GM23338 (cell line): Measurements from ENCODE around the gene OXCT2. TPM values are rescaled to one million over a fixed set of nuclear protein-coding genes. Genes with fewer than 3 reads are reported as not detected.

Experiments
- ATAC-seq: fragments of 200-7000 bp; cut with Tn5 transposase; 3 replicates; pipeline ENCODE4 v1.9.1; 2020
- DNase-seq: peaks from one replicate; pipeline ENCODE4 v3.0.0-alpha.2; 2015; ENCODE audit warnings: low spot score
- H2AFZ ChIP-seq: fragments of 200-600 bp; sonication (generic); 2 replicates; pipeline ENCODE4 v1.8.0; 2016; ENCODE audit warnings: antibody characterized with exemption, mild to moderate bottlenecking, moderate library complexity
- H3F3A ChIP-seq: fragments of 200-600 bp; sonication (generic); replicated peaks from 2 replicates; pipeline ENCODE4 v1.8.0; 2017; ENCODE audit warnings: antibody characterized with exemption, mixed run types, low read depth
- H3K27ac ChIP-seq: fragments of 200-600 bp; sonication (generic); 2 replicates; pipeline ENCODE4 v1.6.1; 2016; ENCODE audit warnings: low read depth
- H3K27me3 ChIP-seq: fragments of 200-600 bp; sonication (generic); 2 replicates; pipeline ENCODE4 v1.8.0; 2016; ENCODE audit warnings: mild to moderate bottlenecking, mixed run types, moderate library complexity; ENCODE audit not compliant: insufficient read depth
- H3K36me3 ChIP-seq: fragments of 200-600 bp; sonication (generic); 2 replicates; pipeline ENCODE4 v1.8.0; 2016; ENCODE audit warnings: mild to moderate bottlenecking; ENCODE audit not compliant: insufficient read depth
- H3K4me1 ChIP-seq: fragments of 200-600 bp; sonication (generic); 2 replicates; pipeline ENCODE4 v1.8.0; 2016; ENCODE audit warnings: mild to moderate bottlenecking, moderate library complexity; ENCODE audit not compliant: insufficient read depth
- H3K4me2 ChIP-seq: fragments of 200-600 bp; sonication (generic); 2 replicates; pipeline ENCODE4 v1.7.1; 2017; ENCODE audit warnings: mixed run types
- H3K4me3 ChIP-seq: fragments of 200-600 bp; sonication (generic); 2 replicates; pipeline ENCODE4 v1.6.1; 2016; ENCODE audit warnings: mixed run types
- H3K79me2 ChIP-seq: fragments of 200-600 bp; sonication (generic); replicated peaks from 2 replicates; pipeline ENCODE4 v1.8.0; 2017; ENCODE audit warnings: mild to moderate bottlenecking; ENCODE audit not compliant: insufficient read depth
- H3K9me2 ChIP-seq: fragments of 200-600 bp; sonication (generic); 2 replicates; pipeline ENCODE4 v1.8.0; 2017; ENCODE audit not compliant: insufficient read depth
- H4K20me1 ChIP-seq: fragments of 200-600 bp; sonication (generic); replicated peaks from 2 replicates; pipeline ENCODE4 v1.8.0; 2017; ENCODE audit warnings: mild to moderate bottlenecking; ENCODE audit not compliant: insufficient read depth
- H3K27ac Mint-ChIP-seq: 2 replicates; pipeline ENCODE4 v1.8.0; 2020; ENCODE audit warnings: inconsistent platforms, mild to moderate bottlenecking, moderate library complexity, mixed read lengths
- H3K27me3 Mint-ChIP-seq: 3 replicates; pipeline ENCODE4 v1.8.0; 2022; ENCODE audit warnings: low read depth, mild to moderate bottlenecking, moderate library complexity, mixed read lengths, inconsistent platforms; ENCODE audit not compliant: insufficient read depth, poor library complexity
- H3K36me3 Mint-ChIP-seq: 3 replicates; pipeline ENCODE4 v1.8.0; 2021; ENCODE audit warnings: low read depth, mild to moderate bottlenecking, inconsistent platforms, moderate library complexity, mixed read lengths
- H3K4me1 Mint-ChIP-seq: 3 replicates; pipeline ENCODE4 v1.8.0; 2020; ENCODE audit warnings: mild to moderate bottlenecking, inconsistent platforms, mixed read lengths
- H3K4me3 Mint-ChIP-seq: 3 replicates; pipeline ENCODE4 v1.8.0; 2021; ENCODE audit warnings: moderate library complexity, mild to moderate bottlenecking, inconsistent platforms, mixed read lengths
- H3K9me3 Mint-ChIP-seq: 3 replicates; pipeline ENCODE4 v1.8.0; 2020; ENCODE audit warnings: moderate library complexity, mild to moderate bottlenecking, inconsistent platforms, mixed read lengths
- EZH2 ChIP-seq: fragments of 200-600 bp; sonication (generic); IDR thresholded peaks from one replicate; pipeline ENCODE4 v1.8.0; 2017; ENCODE audit warnings: antibody characterized with exemption, mild to moderate bottlenecking, low read depth; ENCODE audit not compliant: unreplicated experiment
- EZH2phosphoT487 ChIP-seq: fragments of 200-600 bp; sonication (generic); IDR thresholded peaks from one replicate; pipeline ENCODE4 v1.8.1; 2018; ENCODE audit warnings: antibody characterized with exemption; ENCODE audit not compliant: unreplicated experiment
- NANOG ChIP-seq: IDR thresholded peaks from 2 replicates; pipeline ENCODE4 v1.6.1; 2016; ENCODE audit warnings: antibody characterized with exemption, borderline replicate concordance
- POLR2AphosphoS5 ChIP-seq: IDR thresholded peaks from 2 replicates; pipeline ENCODE4 v1.6.1; 2016; ENCODE audit warnings: antibody characterized with exemption, low read depth
- ZNF114 ChIP-seq: fragments of 250-450 bp; sonication (Bioruptor Pico); IDR thresholded peaks from 2 replicates; pipeline ENCODE4 v1.5.0; 2020; ENCODE audit warnings: mild to moderate bottlenecking, moderate library complexity
- polyA plus RNA-seq: library from polyadenylated mRNA; unstranded; fragments of >200 nt; fragmentation: Nextera tagmentation; extraction: Ambion mirVana; gene quantifications from 2 replicates; pipeline ENCODE4 v1.2.1, GENCODE V29; 2016
- total RNA-seq: library from RNA; depleted of rRNA; stranded (reverse); fragments of >200 nt; shearing (Covaris generic); gene quantifications from 2 replicates; pipeline ENCODE4 v1.2.3, GENCODE V29; 2014
- TF ChIP-seq, protein P1 (sequence below): IDR thresholded peaks from one replicate; pipeline ENCODE4 v1.6.1; 2018; ENCODE audit warnings: antibody characterized with exemption; ENCODE audit not compliant: unreplicated experiment
- TF ChIP-seq, protein P2 (sequence below): fragments of 250-450 bp; sonication (Bioruptor Pico); IDR thresholded peaks from 2 replicates; pipeline ENCODE4 v1.5.0; 2020; ENCODE audit warnings: mild to moderate bottlenecking, moderate library complexity

The OXCT2 gene
- total and polyA plus RNA-seq, 2 experiments from 2014 or later = 1.4 to 2.8 TPM

DNA sequence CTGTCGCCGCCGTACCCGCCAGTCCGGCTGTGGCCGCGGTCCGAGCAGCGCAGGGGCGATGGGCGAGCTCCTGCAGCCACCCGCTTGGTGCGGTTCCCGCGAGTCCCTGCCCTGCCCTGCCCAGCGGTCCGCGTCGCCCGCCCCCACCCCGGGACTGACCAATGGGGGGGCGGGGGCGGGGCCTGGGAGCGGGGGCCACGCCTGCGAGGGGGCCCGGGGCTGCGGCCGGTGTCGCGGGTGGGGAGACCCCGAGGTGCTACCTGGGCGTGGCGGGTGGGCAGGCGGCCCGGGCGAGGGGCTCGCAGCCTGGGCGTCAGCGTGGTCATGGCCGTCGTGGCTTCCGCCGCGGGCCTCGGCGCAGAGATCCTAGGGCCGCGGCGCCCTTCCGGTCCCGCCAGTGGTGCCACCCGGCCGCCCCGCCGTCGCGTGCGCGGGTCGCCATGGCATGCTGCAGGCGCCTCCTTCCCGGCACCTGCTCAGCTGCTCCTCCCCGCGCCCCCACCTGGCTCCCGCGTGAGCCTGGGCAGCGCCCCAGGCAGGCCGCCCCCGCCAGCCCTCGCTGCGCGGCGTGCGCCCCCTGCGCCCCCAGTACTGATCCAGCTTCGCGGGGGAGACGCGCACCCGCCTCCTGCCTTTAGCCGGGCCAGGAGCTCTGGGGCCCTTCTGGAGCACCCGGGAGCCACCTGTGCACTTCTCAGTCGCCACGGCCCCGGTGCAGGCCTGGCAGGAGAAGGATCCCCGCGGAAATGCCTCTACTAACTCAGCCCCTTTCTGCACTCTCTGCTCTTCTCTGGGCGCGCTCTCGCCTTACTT lies 17.8 kb upstream of the OXCT2 start, which contains the start of gene BMP8B:
Gene BMP8B (minus strand): TSS at position 108 of the 813 bp plus-strand sequence. CDS start 380 bp downstream, outside the sequence.
- Mint-ChIP-seq H3K9me3 (no peaks in the 10 kb centered on the region), H3K27me3 (peaks cover 47% of the 10 kb centered on the region), H3K27ac (no peak within 1 kb of the TSS), H3K4me3 (peak within 1 kb of the TSS; percentile 76), H3K4me1 (0 out of 3 replicates have a peak, but pooled peaks cover 2% of the 10 kb centered on the region), H3K36me3 (no peaks in the 10 kb centered on the region)
- DNase-seq = peak; percentile 64
- H4K20me1 ChIP-seq = no peaks in the 10 kb centered on the region; the same call in 1 of the 2 replicates
- H3K27ac ChIP-seq = no peak within 1 kb of the TSS
- H3F3A ChIP-seq = no peaks in the 10 kb centered on the region
- H3K4me1 ChIP-seq = no peaks in the 10 kb centered on the region
- peak within 1 kb of the TSS; percentile 83 for H3K4me2 ChIP-seq
- TF ChIP-seq POLR2AphosphoS5 = peak; percentile 28; the same call in 1 of the 2 replicates
- TF ChIP-seq, protein P1, sequence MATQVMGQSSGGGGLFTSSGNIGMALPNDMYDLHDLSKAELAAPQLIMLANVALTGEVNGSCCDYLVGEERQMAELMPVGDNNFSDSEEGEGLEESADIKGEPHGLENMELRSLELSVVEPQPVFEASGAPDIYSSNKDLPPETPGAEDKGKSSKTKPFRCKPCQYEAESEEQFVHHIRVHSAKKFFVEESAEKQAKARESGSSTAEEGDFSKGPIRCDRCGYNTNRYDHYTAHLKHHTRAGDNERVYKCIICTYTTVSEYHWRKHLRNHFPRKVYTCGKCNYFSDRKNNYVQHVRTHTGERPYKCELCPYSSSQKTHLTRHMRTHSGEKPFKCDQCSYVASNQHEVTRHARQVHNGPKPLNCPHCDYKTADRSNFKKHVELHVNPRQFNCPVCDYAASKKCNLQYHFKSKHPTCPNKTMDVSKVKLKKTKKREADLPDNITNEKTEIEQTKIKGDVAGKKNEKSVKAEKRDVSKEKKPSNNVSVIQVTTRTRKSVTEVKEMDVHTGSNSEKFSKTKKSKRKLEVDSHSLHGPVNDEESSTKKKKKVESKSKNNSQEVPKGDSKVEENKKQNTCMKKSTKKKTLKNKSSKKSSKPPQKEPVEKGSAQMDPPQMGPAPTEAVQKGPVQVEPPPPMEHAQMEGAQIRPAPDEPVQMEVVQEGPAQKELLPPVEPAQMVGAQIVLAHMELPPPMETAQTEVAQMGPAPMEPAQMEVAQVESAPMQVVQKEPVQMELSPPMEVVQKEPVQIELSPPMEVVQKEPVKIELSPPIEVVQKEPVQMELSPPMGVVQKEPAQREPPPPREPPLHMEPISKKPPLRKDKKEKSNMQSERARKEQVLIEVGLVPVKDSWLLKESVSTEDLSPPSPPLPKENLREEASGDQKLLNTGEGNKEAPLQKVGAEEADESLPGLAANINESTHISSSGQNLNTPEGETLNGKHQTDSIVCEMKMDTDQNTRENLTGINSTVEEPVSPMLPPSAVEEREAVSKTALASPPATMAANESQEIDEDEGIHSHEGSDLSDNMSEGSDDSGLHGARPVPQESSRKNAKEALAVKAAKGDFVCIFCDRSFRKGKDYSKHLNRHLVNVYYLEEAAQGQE = no peak
- no peak for TF ChIP-seq EZH2phosphoT487
- TF ChIP-seq, protein P2, sequence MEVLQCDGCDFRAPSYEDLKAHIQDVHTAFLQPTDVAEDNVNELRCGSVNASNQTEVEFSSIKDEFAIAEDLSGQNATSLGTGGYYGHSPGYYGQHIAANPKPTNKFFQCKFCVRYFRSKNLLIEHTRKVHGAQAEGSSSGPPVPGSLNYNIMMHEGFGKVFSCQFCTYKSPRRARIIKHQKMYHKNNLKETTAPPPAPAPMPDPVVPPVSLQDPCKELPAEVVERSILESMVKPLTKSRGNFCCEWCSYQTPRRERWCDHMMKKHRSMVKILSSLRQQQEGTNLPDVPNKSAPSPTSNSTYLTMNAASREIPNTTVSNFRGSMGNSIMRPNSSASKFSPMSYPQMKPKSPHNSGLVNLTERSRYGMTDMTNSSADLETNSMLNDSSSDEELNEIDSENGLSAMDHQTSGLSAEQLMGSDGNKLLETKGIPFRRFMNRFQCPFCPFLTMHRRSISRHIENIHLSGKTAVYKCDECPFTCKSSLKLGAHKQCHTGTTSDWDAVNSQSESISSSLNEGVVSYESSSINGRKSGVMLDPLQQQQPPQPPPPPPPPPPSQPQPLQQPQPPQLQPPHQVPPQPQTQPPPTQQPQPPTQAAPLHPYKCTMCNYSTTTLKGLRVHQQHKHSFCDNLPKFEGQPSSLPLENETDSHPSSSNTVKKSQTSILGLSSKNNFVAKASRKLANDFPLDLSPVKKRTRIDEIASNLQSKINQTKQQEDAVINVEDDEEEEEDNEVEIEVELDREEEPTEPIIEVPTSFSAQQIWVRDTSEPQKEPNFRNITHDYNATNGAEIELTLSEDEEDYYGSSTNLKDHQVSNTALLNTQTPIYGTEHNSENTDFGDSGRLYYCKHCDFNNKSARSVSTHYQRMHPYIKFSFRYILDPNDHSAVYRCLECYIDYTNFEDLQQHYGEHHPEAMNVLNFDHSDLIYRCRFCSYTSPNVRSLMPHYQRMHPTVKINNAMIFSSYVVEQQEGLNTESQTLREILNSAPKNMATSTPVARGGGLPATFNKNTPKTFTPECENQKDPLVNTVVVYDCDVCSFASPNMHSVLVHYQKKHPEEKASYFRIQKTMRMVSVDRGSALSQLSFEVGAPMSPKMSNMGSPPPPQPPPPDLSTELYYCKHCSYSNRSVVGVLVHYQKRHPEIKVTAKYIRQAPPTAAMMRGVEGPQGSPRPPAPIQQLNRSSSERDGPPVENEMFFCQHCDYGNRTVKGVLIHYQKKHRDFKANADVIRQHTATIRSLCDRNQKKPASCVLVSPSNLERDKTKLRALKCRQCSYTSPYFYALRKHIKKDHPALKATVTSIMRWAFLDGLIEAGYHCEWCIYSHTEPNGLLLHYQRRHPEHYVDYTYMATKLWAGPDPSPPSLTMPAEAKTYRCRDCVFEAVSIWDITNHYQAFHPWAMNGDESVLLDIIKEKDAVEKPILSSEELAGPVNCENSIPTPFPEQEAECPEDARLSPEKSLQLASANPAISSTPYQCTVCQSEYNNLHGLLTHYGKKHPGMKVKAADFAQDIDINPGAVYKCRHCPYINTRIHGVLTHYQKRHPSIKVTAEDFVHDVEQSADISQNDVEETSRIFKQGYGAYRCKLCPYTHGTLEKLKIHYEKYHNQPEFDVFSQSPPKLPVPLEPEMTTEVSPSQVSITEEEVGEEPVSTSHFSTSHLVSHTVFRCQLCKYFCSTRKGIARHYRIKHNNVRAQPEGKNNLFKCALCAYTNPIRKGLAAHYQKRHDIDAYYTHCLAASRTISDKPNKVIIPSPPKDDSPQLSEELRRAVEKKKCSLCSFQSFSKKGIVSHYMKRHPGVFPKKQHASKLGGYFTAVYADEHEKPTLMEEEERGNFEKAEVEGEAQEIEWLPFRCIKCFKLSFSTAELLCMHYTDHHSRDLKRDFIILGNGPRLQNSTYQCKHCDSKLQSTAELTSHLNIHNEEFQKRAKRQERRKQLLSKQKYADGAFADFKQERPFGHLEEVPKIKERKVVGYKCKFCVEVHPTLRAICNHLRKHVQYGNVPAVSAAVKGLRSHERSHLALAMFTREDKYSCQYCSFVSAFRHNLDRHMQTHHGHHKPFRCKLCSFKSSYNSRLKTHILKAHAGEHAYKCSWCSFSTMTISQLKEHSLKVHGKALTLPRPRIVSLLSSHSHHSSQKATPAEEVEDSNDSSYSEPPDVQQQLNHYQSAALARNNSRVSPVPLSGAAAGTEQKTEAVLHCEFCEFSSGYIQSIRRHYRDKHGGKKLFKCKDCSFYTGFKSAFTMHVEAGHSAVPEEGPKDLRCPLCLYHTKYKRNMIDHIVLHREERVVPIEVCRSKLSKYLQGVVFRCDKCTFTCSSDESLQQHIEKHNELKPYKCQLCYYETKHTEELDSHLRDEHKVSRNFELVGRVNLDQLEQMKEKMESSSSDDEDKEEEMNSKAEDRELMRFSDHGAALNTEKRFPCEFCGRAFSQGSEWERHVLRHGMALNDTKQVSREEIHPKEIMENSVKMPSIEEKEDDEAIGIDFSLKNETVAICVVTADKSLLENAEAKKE (CRISPR knock-in tag) = no peak
- peak; percentile 53 for TF ChIP-seq EZH2
- no peak for TF ChIP-seq NANOG
- no peak for TF ChIP-seq ZNF114 (CRISPR knock-in tag)
- no peaks in the 10 kb centered on the region for H3K79me2 ChIP-seq
- peaks cover 68% of the 10 kb centered on the region for H3K27me3 ChIP-seq
- no peaks in the 10 kb centered on the region for H3K36me3 ChIP-seq
- H3K9me2 ChIP-seq = no peaks in the 10 kb centered on the region
- peak; percentile 65 for ATAC-seq
- peak within 1 kb of the TSS; percentile 58 for H3K4me3 ChIP-seq
- H2AFZ ChIP-seq = peak within 1 kb of the TSS; percentile 95
